Measurements from ENCODE around the gene GALK2.
A peak's percentile ranks its signal among the peaks of the same experiment; 100 is the strongest.
"Not testable (repeated sequence)": the region's sequence is repeated elsewhere in the genome, so short reads cannot be mapped to it uniquely, and the experiment has no call there.

GALK2 gene

GRCh38 chr15:49225572-49226281, 55.7 kb downstream of the GALK2 start:
- DNase-seq: no peak

GRCh38 chr15:49227602-49228001, 57.6 kb downstream of the GALK2 start:
- DNase-seq: no peak

- DNase-seq: no peak
These were observed 59.9 kb downstream of the GALK2 start for GRCh38 chr15:49229922-49230321.

GRCh38 chr15:49232236-49232806, 62.3 kb downstream of the GALK2 start:
- DNase-seq: no peak

- peak; percentile 21 for DNase-seq
These were observed 65.5 kb downstream of the GALK2 start for GRCh38 chr15:49235446-49236124.

- DNase-seq: no peak
These were observed 66.8 kb downstream of the GALK2 start for GRCh38 chr15:49236869-49237268.

GRCh38 chr15:49238342-49238741, 68.3 kb downstream of the GALK2 start:
- DNase-seq: no peak

- no peak for DNase-seq
These were observed 69.1 kb downstream of the GALK2 start for GRCh38 chr15:49239105-49239504.

- DNase-seq: no peak
These were observed 72.8 kb downstream of the GALK2 start for GRCh38 chr15:49242820-49243219.

GRCh38 chr15:49247556-49248110, 77.6 kb downstream of the GALK2 start:
- DNase-seq: no peak

GRCh38 chr15:49248291-49248690, 78.2 kb downstream of the GALK2 start:
- DNase-seq: no peak

GRCh38 chr15:49255966-49256759, 86.1 kb downstream of the GALK2 start:
- DNase-seq: no peak

GRCh38 chr15:49265117-49265516, 95.1 kb downstream of the GALK2 start:
- not testable (repeated sequence) for DNase-seq

GRCh38 chr15:49265911-49266310, 95.9 kb downstream of the GALK2 start:
- DNase-seq: no peak

- no peak for DNase-seq
These were observed 100.7 kb downstream of the GALK2 start for GRCh38 chr15:49270541-49271421.

GRCh38 chr15:49273734-49274318, 103.8 kb downstream of the GALK2 start:
- DNase-seq: no peak

GRCh38 chr15:49278751-49279150, 108.7 kb downstream of the GALK2 start:
- no peak for DNase-seq

- DNase-seq: no peak
These were observed 109.7 kb downstream of the GALK2 start for GRCh38 chr15:49279521-49280456.

- DNase-seq: no peak
These were observed 112.3 kb downstream of the GALK2 start for GRCh38 chr15:49282366-49282765.

- no peak for DNase-seq
These were observed 116.8 kb downstream of the GALK2 start for GRCh38 chr15:49286649-49287404.

Data from stimulated activated CD4-positive, alpha-beta T cell treated with anti-CD3 and anti-CD28 coated beads, Interleukin-4, amount 100 ng/mL, for 1 hour (primary cell).